Measurements from ENCODE around the gene TCERG1.
A peak's percentile ranks its signal among the peaks of the same experiment; 100 is the strongest.

The TCERG1 gene

GRCh38 chr5:146446861-146447733, at the start of gene TCERG1:
Gene TCERG1, plus strand, starts transcription at chr5:146447333. Its CDS starts 17 bp downstream, at chr5:146447350.
- DNase-seq (ENCODE audit: low read depth), result peak; percentile 100
- peak; percentile 66 for TF ChIP-seq CTCF (conservative IDR thresholded peaks at IDR 0.05; ENCODE audit: control insufficient read depth, insufficient read depth, low read depth, low read length)
- peak within 1 kb of the TSS; percentile 97 for H3K4me3 ChIP-seq (ENCODE audit: control insufficient read depth, low read depth, low read length)

GRCh38 chr5:146398826-146399225, 48.3 kb upstream of the TCERG1 start:
- no peak for TF ChIP-seq CTCF (conservative IDR thresholded peaks at IDR 0.05; ENCODE audit: control insufficient read depth, insufficient read depth, low read depth, low read length)
- H3K4me3 ChIP-seq (ENCODE audit: control insufficient read depth, low read depth, low read length), result no peak overlapping the region
- DNase-seq (ENCODE audit: low read depth), result no peak

GRCh38 chr5:146399481-146399880, 47.7 kb upstream of the TCERG1 start:
- DNase-seq (ENCODE audit: low read depth), result no peak
- no peak for TF ChIP-seq CTCF (conservative IDR thresholded peaks at IDR 0.05; ENCODE audit: control insufficient read depth, insufficient read depth, low read depth, low read length)
- H3K4me3 ChIP-seq (ENCODE audit: control insufficient read depth, low read depth, low read length), result no peak overlapping the region

GRCh38 chr5:146400201-146400600, 46.9 kb upstream of the TCERG1 start:
- no peak overlapping the region for H3K4me3 ChIP-seq (ENCODE audit: control insufficient read depth, low read depth, low read length)
- no peak for TF ChIP-seq CTCF (conservative IDR thresholded peaks at IDR 0.05; ENCODE audit: control insufficient read depth, insufficient read depth, low read depth, low read length)
- no peak for DNase-seq (ENCODE audit: low read depth)

GRCh38 chr5:146401021-146401420, 46.1 kb upstream of the TCERG1 start:
- no peak for DNase-seq (ENCODE audit: low read depth)
- H3K4me3 ChIP-seq (ENCODE audit: control insufficient read depth, low read depth, low read length), result no peak overlapping the region
- TF ChIP-seq CTCF (conservative IDR thresholded peaks at IDR 0.05; ENCODE audit: control insufficient read depth, insufficient read depth, low read depth, low read length), result no peak

- no peak overlapping the region for H3K4me3 ChIP-seq (ENCODE audit: control insufficient read depth, low read depth, low read length)
- TF ChIP-seq CTCF (conservative IDR thresholded peaks at IDR 0.05; ENCODE audit: control insufficient read depth, insufficient read depth, low read depth, low read length), result no peak
- DNase-seq (ENCODE audit: low read depth), result no peak
These were observed 44.2 kb upstream of the TCERG1 start for GRCh38 chr5:146402949-146403348.
